Activated CD4-positive, alpha-beta T cell treated with anti-CD3 and anti-CD28 coated beads, Interleukin-2, Interleukin-6, amounts not matched to agents 100 ng/mL and 50 ng/mL, durations not matched to agents 16 hours and 8 hours (primary cell): ENCODE data around the gene C6orf52.
"Not testable (repeated sequence)": the region's sequence is repeated elsewhere in the genome, so short reads cannot be mapped to it uniquely, and the experiment has no call there.

Experiments used
- DNase-seq: peaks from one replicate; pipeline ENCODE4 v3.0.0-alpha.2; 2020

Gene C6orf52

GRCh38 chr6:10695086-10695657 lies 756 bp upstream of the C6orf52 start:
- DNase-seq = no peak

GRCh38 chr6:10692965-10693538 lies 1.4 kb downstream of the C6orf52 start:
- no peak for DNase-seq

- DNase-seq = no peak
Observed at GRCh38 chr6:10690651-10691445, 3.6 kb downstream of the C6orf52 start.

GRCh38 chr6:10687582-10687981 lies 6.8 kb downstream of the C6orf52 start:
- DNase-seq = no peak

GRCh38 chr6:10686901-10687300 lies 7.5 kb downstream of the C6orf52 start:
- DNase-seq = no peak

- DNase-seq = no peak
Observed at GRCh38 chr6:10685092-10685915, 9.1 kb downstream of the C6orf52 start.

GRCh38 chr6:10684618-10685017 lies 9.8 kb downstream of the C6orf52 start:
- DNase-seq = no peak

GRCh38 chr6:10682355-10682988 lies 11.9 kb downstream of the C6orf52 start:
- no peak for DNase-seq

- no peak for DNase-seq
Observed at GRCh38 chr6:10681795-10682194, 12.6 kb downstream of the C6orf52 start.

GRCh38 chr6:10678456-10678855 lies 16.0 kb downstream of the C6orf52 start:
- no peak for DNase-seq

GRCh38 chr6:10676403-10676802 lies 18.0 kb downstream of the C6orf52 start:
- DNase-seq = no peak

- DNase-seq = no peak
Observed at GRCh38 chr6:10668126-10668917, 26.1 kb downstream of the C6orf52 start.

- not testable (repeated sequence) for DNase-seq
Observed at GRCh38 chr6:10665595-10665994, 28.8 kb downstream of the C6orf52 start.

GRCh38 chr6:10662742-10663141 lies 31.7 kb downstream of the C6orf52 start:
- no peak for DNase-seq

GRCh38 chr6:10662207-10662606 lies 32.2 kb downstream of the C6orf52 start:
- DNase-seq = no peak

GRCh38 chr6:10660431-10661191 lies 33.8 kb downstream of the C6orf52 start:
- not testable (repeated sequence) for DNase-seq

GRCh38 chr6:10659699-10660348 lies 34.6 kb downstream of the C6orf52 start:
- no peak for DNase-seq

- DNase-seq = no peak
Observed at GRCh38 chr6:10658910-10659698, 35.3 kb downstream of the C6orf52 start.

- peak; percentile 66 for DNase-seq
Observed at GRCh38 chr6:10655508-10656055, 38.8 kb downstream of the C6orf52 start.
